H9 (cell line): ENCODE measurements around the gene ACTR8. TPM values are rescaled to one million over a fixed set of nuclear protein-coding genes. Genes with fewer than 3 reads are reported as not detected.

Experiments
- DNase-seq: peaks from one replicate; pipeline ENCODE4 v3.0.0-alpha.2; 2017
- H2AFZ ChIP-seq: one replicate; pipeline ENCODE4 v1.6.1; 2013; ENCODE audit warnings: mild to moderate bottlenecking, low read length, control low read depth, moderate library complexity
- H2AK5ac ChIP-seq: 2 replicates; pipeline ENCODE4 v1.6.1; 2013; ENCODE audit warnings: low read length, control low read depth, mixed read lengths; ENCODE audit not compliant: insufficient read length
- H2BK120ac ChIP-seq: one replicate; pipeline ENCODE4 v1.6.1; 2013; ENCODE audit warnings: low read depth, mild to moderate bottlenecking, low read length, control low read depth, inconsistent platforms; ENCODE audit not compliant: poor library complexity, severe bottlenecking
- H2BK12ac ChIP-seq: 2 replicates; pipeline ENCODE4 v1.6.1; 2013; ENCODE audit warnings: low read length, control low read depth, mixed read lengths, low read depth; ENCODE audit not compliant: insufficient read length
- H2BK15ac ChIP-seq: 2 replicates; pipeline ENCODE4 v1.6.1; 2013; ENCODE audit warnings: low read depth, low read length, control low read depth
- H2BK20ac ChIP-seq: one replicate; pipeline ENCODE4 v1.6.1; 2013; ENCODE audit warnings: low read depth, mild to moderate bottlenecking, low read length, control low read depth, inconsistent platforms; ENCODE audit not compliant: poor library complexity, severe bottlenecking
- H2BK5ac ChIP-seq: 2 replicates; pipeline ENCODE4 v1.6.1; 2013; ENCODE audit warnings: low read length, control low read depth, mixed read lengths; ENCODE audit not compliant: insufficient read length
- H3K14ac ChIP-seq: 2 replicates; pipeline ENCODE4 v1.6.1; 2013; ENCODE audit warnings: low read length, control low read depth; ENCODE audit not compliant: insufficient read depth
- H3K18ac ChIP-seq: 2 replicates; pipeline ENCODE4 v1.6.1; 2013; ENCODE audit warnings: low read depth, mild to moderate bottlenecking, mixed read lengths, low read length, control low read depth; ENCODE audit not compliant: insufficient read length
- H3K23ac ChIP-seq: 2 replicates; pipeline ENCODE4 v1.6.1; 2013; ENCODE audit warnings: low read length, control low read depth, mixed read lengths, low read depth; ENCODE audit not compliant: insufficient read length
- H3K23me2 ChIP-seq: 2 replicates; pipeline ENCODE4 v1.6.1; 2013; ENCODE audit warnings: low read depth, mild to moderate bottlenecking, mixed read lengths, low read length, control low read depth; ENCODE audit not compliant: insufficient read length, poor library complexity, severe bottlenecking
- H3K27ac ChIP-seq: 2 replicates; pipeline ENCODE4 v1.5.1; 2013; ENCODE audit warnings: low read length, control low read depth, mixed read lengths, low read depth; ENCODE audit not compliant: insufficient read length
- H3K27me3 ChIP-seq: 2 replicates; pipeline ENCODE4 v1.6.1; 2013; ENCODE audit warnings: low read length, control low read depth, inconsistent platforms; ENCODE audit not compliant: insufficient read depth
- H3K4ac ChIP-seq: 2 replicates; pipeline ENCODE4 v1.6.1; 2013; ENCODE audit warnings: low read depth, mild to moderate bottlenecking, control low read depth, inconsistent platforms, low read length, moderate library complexity
- H3K4me1 ChIP-seq: 2 replicates; pipeline ENCODE4 v1.6.1; 2013; ENCODE audit warnings: low read length, control low read depth, inconsistent platforms; ENCODE audit not compliant: insufficient read depth
- H3K4me2 ChIP-seq: 2 replicates; pipeline ENCODE4 v1.6.1; 2013; ENCODE audit warnings: low read length, control low read depth, mixed read lengths; ENCODE audit not compliant: insufficient read length, insufficient read depth
- H3K56ac ChIP-seq: 2 replicates; pipeline ENCODE4 v1.6.1; 2013; ENCODE audit warnings: low read depth, mild to moderate bottlenecking, mixed read lengths, low read length, control low read depth; ENCODE audit not compliant: insufficient read length
- H3K79me1 ChIP-seq: 2 replicates; pipeline ENCODE4 v1.6.1; 2013; ENCODE audit warnings: low read depth, mild to moderate bottlenecking, moderate library complexity, low read length, control low read depth, inconsistent platforms; ENCODE audit not compliant: insufficient read depth, poor library complexity, severe bottlenecking
- H3K79me2 ChIP-seq: 2 replicates; pipeline ENCODE4 v1.6.1; 2013; ENCODE audit warnings: low read length, control low read depth, inconsistent platforms; ENCODE audit not compliant: insufficient read depth
- H3K9ac ChIP-seq: 2 replicates; pipeline ENCODE4 v1.6.1; 2013; ENCODE audit warnings: low read length, control low read depth, mixed read lengths; ENCODE audit not compliant: insufficient read length; ENCODE audit errors: extremely low read depth
- H3K9me3 ChIP-seq: one replicate; pipeline ENCODE4 v1.6.1; 2013; ENCODE audit warnings: low read depth, low read length, inconsistent platforms; ENCODE audit not compliant: control insufficient read depth
- H3T11ph ChIP-seq: one replicate; pipeline ENCODE4 v1.6.1; 2013; ENCODE audit warnings: mild to moderate bottlenecking, low read length, control low read depth, inconsistent platforms
- H4K20me1 ChIP-seq: one replicate; pipeline ENCODE4 v1.6.1; 2013; ENCODE audit not compliant: control insufficient read depth, insufficient read length, insufficient read depth
- H4K5ac ChIP-seq: 2 replicates; pipeline ENCODE4 v1.6.1; 2013; ENCODE audit warnings: low read depth, mild to moderate bottlenecking, mixed read lengths, low read length, control low read depth; ENCODE audit not compliant: insufficient read length
- H4K8ac ChIP-seq: replicated peaks from 2 replicates; pipeline ENCODE4 v1.6.1; 2013; ENCODE audit warnings: low read length, control low read depth, mixed read lengths, low read depth; ENCODE audit not compliant: insufficient read length
- H4K91ac ChIP-seq: 2 replicates; pipeline ENCODE4 v1.6.1; 2013; ENCODE audit warnings: low read depth, mild to moderate bottlenecking, moderate library complexity, mixed read lengths, low read length, control low read depth; ENCODE audit not compliant: insufficient read length
- H3K27ac Mint-ChIP-seq, 3 experiments: 2 replicates in 2 of 3; 3 replicates in 1 of 3; pipeline ENCODE4 v1.8.0; 2020 to 2021; ENCODE audit warnings: mixed read lengths in 3 of 3, mild to moderate bottlenecking in 1 of 3, moderate library complexity in 1 of 3
- H3K27me3 Mint-ChIP-seq: 2 replicates; pipeline ENCODE4 v1.8.0; 2021; ENCODE audit warnings: low read depth, mild to moderate bottlenecking, moderate library complexity, mixed read lengths
- H3K36me3 Mint-ChIP-seq, 3 experiments: 2 replicates in 2 of 3; 3 replicates in 1 of 3; pipeline ENCODE4 v1.8.0; 2020 to 2021; ENCODE audit warnings: low read depth in 3 of 3, mixed read lengths in 3 of 3; ENCODE audit not compliant: insufficient read depth in 1 of 3
- H3K4me1 Mint-ChIP-seq, 2 experiments: 2 replicates each; pipeline ENCODE4 v1.8.0; 2020; ENCODE audit warnings: mixed read lengths in 2 of 2
- H3K4me3 Mint-ChIP-seq, 2 experiments: 2 replicates in 1 of 2; 3 replicates in 1 of 2; pipeline ENCODE4 v1.8.0; 2020 to 2021; ENCODE audit warnings: mild to moderate bottlenecking in 2 of 2, mixed read lengths in 2 of 2, moderate library complexity in 1 of 2
- H3K9me3 Mint-ChIP-seq, 2 experiments: 2 replicates in 1 of 2; 3 replicates in 1 of 2; pipeline ENCODE4 v1.8.0; 2020; ENCODE audit warnings: mild to moderate bottlenecking in 2 of 2, mixed read lengths in 2 of 2, moderate library complexity in 1 of 2
- WGBS: extraction: QIAGEN DNeasy Blood & Tissue Kit; methylation state at CpG from one replicate; pipeline ENCODE4 v1.1.7; 2013; ENCODE audit warnings: missing lambda C conversion rate, low lambda C conversion rate, mixed read lengths; ENCODE audit not compliant: insufficient read length; ENCODE audit errors: extremely low coverage; 5-methylcytosine and 5-hydroxymethylcytosine counted together
- total RNA-seq: library from RNA; stranded (reverse); gene quantifications from 2 replicates; pipeline ENCODE4 v1.2.1, GENCODE V29; 2021
- TF ChIP-seq, protein P1 (sequence below): fragments of 200-600 bp; sonication (generic); conservative IDR thresholded peaks from 3 replicates; pipeline ENCODE4 v1.8.0; 2021; ENCODE audit warnings: antibody characterized with exemption, mild to moderate bottlenecking

Gene ACTR8
- total RNA-seq, 1 experiment from 2014 or later: 39.2 TPM

DNA sequence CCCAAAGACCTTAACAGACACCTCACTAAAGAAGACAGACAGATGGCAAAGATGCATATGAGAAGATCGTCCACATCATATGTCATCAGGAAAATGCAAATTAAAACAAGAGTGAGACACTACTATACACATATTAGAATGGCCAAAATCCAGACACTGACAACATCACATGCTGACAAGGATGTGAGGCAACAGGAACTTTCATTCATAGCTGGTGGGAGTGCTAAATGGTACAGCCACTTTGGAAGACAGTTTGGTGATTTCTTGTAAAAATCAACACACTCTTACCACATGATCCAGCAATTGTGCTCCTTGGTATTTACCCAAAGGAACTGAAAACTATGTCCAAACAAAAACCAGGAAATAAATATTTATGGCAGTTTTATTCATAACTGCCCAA is 53.4 kb downstream of the ACTR8 start:
- H3K79me2 ChIP-seq: no peaks in the 10 kb centered on the region
- H3K36me3 Mint-ChIP-seq: peaks cover 0 to 8% (median 0%) of the 10 kb centered on the region in 3 experiments; a peak in 6 of 7 replicates
- H3K79me1 ChIP-seq: no peaks in the 10 kb centered on the region
- H2AK5ac ChIP-seq: no peak overlapping the region
- no peak for DNase-seq
- WGBS: no CpG with 5 or more reads among the region's 1 CpG
- H4K20me1 ChIP-seq: no peaks in the 10 kb centered on the region
- H2BK20ac ChIP-seq: no peak overlapping the region
- no peak overlapping the region for H2BK15ac ChIP-seq
- no peak overlapping the region for H4K5ac ChIP-seq
- no peak overlapping the region for H3K4me3 Mint-ChIP-seq
- no peaks in the 10 kb centered on the region for H3K23me2 ChIP-seq
- H4K91ac ChIP-seq: no peak overlapping the region
- no peak overlapping the region for H3K18ac ChIP-seq
- H4K8ac ChIP-seq: no peak overlapping the region
- H3K9me3 ChIP-seq: no peaks in the 10 kb centered on the region
- H3K14ac ChIP-seq: no peak overlapping the region
- no peak overlapping the region for H2BK12ac ChIP-seq
- H3K9ac ChIP-seq: no peak overlapping the region
- H3K27ac Mint-ChIP-seq: no peak overlapping the region
- peaks cover 4 to 10% of the 10 kb centered on the region in 2 experiments; a peak in 3 of 4 replicates for H3K4me1 Mint-ChIP-seq
- no peak overlapping the region for H2BK5ac ChIP-seq
- H2AFZ ChIP-seq: no peak overlapping the region
- no peak overlapping the region for H2BK120ac ChIP-seq
- H3K4me1 ChIP-seq: no peaks in the 10 kb centered on the region
- H3K56ac ChIP-seq: no peak overlapping the region
- H3K9me3 Mint-ChIP-seq: no peaks in the 10 kb centered on the region
- H3T11ph ChIP-seq: no peak overlapping the region
- no peaks in the 10 kb centered on the region for H3K27me3 ChIP-seq
- no peak overlapping the region for H3K4ac ChIP-seq
- H3K23ac ChIP-seq: no peak overlapping the region
- no peak overlapping the region for H3K4me2 ChIP-seq
- no peak overlapping the region for H3K27ac ChIP-seq
- no peaks in the 10 kb centered on the region for H3K27me3 Mint-ChIP-seq
- TF ChIP-seq, protein P1, sequence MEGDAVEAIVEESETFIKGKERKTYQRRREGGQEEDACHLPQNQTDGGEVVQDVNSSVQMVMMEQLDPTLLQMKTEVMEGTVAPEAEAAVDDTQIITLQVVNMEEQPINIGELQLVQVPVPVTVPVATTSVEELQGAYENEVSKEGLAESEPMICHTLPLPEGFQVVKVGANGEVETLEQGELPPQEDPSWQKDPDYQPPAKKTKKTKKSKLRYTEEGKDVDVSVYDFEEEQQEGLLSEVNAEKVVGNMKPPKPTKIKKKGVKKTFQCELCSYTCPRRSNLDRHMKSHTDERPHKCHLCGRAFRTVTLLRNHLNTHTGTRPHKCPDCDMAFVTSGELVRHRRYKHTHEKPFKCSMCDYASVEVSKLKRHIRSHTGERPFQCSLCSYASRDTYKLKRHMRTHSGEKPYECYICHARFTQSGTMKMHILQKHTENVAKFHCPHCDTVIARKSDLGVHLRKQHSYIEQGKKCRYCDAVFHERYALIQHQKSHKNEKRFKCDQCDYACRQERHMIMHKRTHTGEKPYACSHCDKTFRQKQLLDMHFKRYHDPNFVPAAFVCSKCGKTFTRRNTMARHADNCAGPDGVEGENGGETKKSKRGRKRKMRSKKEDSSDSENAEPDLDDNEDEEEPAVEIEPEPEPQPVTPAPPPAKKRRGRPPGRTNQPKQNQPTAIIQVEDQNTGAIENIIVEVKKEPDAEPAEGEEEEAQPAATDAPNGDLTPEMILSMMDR: no peak
